GM18507 (cell line): ENCODE results near the gene KRR1.

ENCODE experiments used
- DNase-seq: peaks from one replicate; pipeline ENCODE4 v3.0.0; 2011; ENCODE audit warnings: low read depth; ENCODE audit not compliant: insufficient read length; ENCODE audit errors: extremely low spot score
- FAIRE-seq: peaks from 2 replicates; lab custom pipeline; 2011; peaks lifted over from hg19 to GRCh38; lab: Jason Lieb, UNC

The KRR1 gene

GRCh38 chr12:75511116-75512048, at the start of gene KRR1:
TSS of gene KRR1 (minus strand) at chr12:75511609. CDS start at chr12:75511597, 12 bp downstream.
- FAIRE-seq (peak; percentile 100), DNase-seq (peak; percentile 68)

GRCh38 chr12:75560167-75560566, 48.8 kb upstream of the KRR1 start:
- FAIRE-seq, result no peak

GRCh38 chr12:75558287-75558686, 46.9 kb upstream of the KRR1 start:
- FAIRE-seq, result no peak
- DNase-seq, result no peak

More at GRCh38 chr12:75560167-75560566, 48.8 kb upstream of the KRR1 start:
- DNase-seq, result no peak

GRCh38 chr12:75556311-75556899, 45.0 kb upstream of the KRR1 start:
- DNase-seq (no peak), FAIRE-seq (no peak)

- no peak for FAIRE-seq
- no peak for DNase-seq
Observed at GRCh38 chr12:75554556-75554880, 43.1 kb upstream of the KRR1 start.

- no peak for DNase-seq
- no peak for FAIRE-seq
Observed at GRCh38 chr12:75553836-75554555, 42.6 kb upstream of the KRR1 start.

GRCh38 chr12:75553398-75553797, 42.0 kb upstream of the KRR1 start:
- FAIRE-seq, result no peak

GRCh38 chr12:75551477-75551876, 40.1 kb upstream of the KRR1 start:
- DNase-seq (no peak), FAIRE-seq (no peak)

More at GRCh38 chr12:75553398-75553797, 42.0 kb upstream of the KRR1 start:
- DNase-seq, result no peak

GRCh38 chr12:75550401-75551240, 39.2 kb upstream of the KRR1 start:
- FAIRE-seq, result no peak
- no peak for DNase-seq

GRCh38 chr12:75549989-75550388, 38.6 kb upstream of the KRR1 start:
- DNase-seq (no peak), FAIRE-seq (no peak)

GRCh38 chr12:75548879-75549278, 37.5 kb upstream of the KRR1 start:
- FAIRE-seq, result no peak
- DNase-seq, result no peak

GRCh38 chr12:75545636-75546035, 34.2 kb upstream of the KRR1 start:
- DNase-seq (no peak), FAIRE-seq (no peak)

GRCh38 chr12:75543529-75543928, 32.1 kb upstream of the KRR1 start:
- DNase-seq (no peak), FAIRE-seq (no peak)

- FAIRE-seq, result no peak
- DNase-seq, result no peak
Observed at GRCh38 chr12:75542942-75543341, 31.5 kb upstream of the KRR1 start.

- no peak for FAIRE-seq
- DNase-seq, result no peak
Observed at GRCh38 chr12:75539889-75540288, 28.5 kb upstream of the KRR1 start.

- DNase-seq, result no peak
Observed at GRCh38 chr12:75533239-75533638, 21.8 kb upstream of the KRR1 start.

GRCh38 chr12:75529826-75530225, 18.4 kb upstream of the KRR1 start:
- no peak for DNase-seq
- no peak for FAIRE-seq

More at GRCh38 chr12:75533239-75533638, 21.8 kb upstream of the KRR1 start:
- no peak for FAIRE-seq

- DNase-seq (no peak), FAIRE-seq (no peak)
Observed at GRCh38 chr12:75529316-75529715, 17.9 kb upstream of the KRR1 start.

GRCh38 chr12:75528692-75529091, 17.3 kb upstream of the KRR1 start:
- FAIRE-seq, result no peak
- no peak for DNase-seq
